HepG2 (cell line): Measurements from ENCODE around the gene PHACTR3. TPM values are rescaled to one million over a fixed set of nuclear protein-coding genes. Genes with fewer than 3 reads are reported as not detected.

Experiments used
- CERS6 ChIP-seq: sonication (generic); formaldehyde crosslinking; IDR thresholded peaks from 2 replicates; pipeline ENCODE4 v1.5.0; 2020; ENCODE audit warnings: missing genetic modification reagents
- CTCF ChIP-seq: sonication (generic); formaldehyde crosslinking; IDR thresholded peaks from 2 replicates; pipeline ENCODE4 v1.5.0; 2020; ENCODE audit warnings: mild to moderate bottlenecking, missing genetic modification reagents, moderate library complexity
- GABPB1 ChIP-seq: IDR thresholded peaks from 2 replicates; pipeline ENCODE4 v1.6.1; 2016; ENCODE audit warnings: mild to moderate bottlenecking, missing genetic modification reagents, moderate library complexity, missing compliant biosample characterization
- HNF4A ChIP-seq: sonication (generic); formaldehyde crosslinking; IDR thresholded peaks from 2 replicates; pipeline ENCODE4 v1.4.0; 2020; ENCODE audit warnings: missing genetic modification reagents
- HNRNPUL1 ChIP-seq: fragments of 200-400 bp; formaldehyde crosslinking; IDR thresholded peaks from 2 replicates; pipeline ENCODE4 v1.6.1; 2017; ENCODE audit warnings: low read depth, mild to moderate bottlenecking, low read length, moderate library complexity
- HOXA3 ChIP-seq: sonication (generic); formaldehyde crosslinking; IDR thresholded peaks from 2 replicates; pipeline ENCODE4 v1.5.0; 2020; ENCODE audit warnings: missing genetic modification reagents
- IRF2 ChIP-seq: IDR thresholded peaks from 2 replicates; pipeline ENCODE4 v1.6.1; 2018; ENCODE audit warnings: missing genetic modification reagents, missing compliant biosample characterization
- KDM6A ChIP-seq: IDR thresholded peaks from 2 replicates; pipeline ENCODE4 v1.6.1; 2016; ENCODE audit warnings: low read depth
- NCOR1 ChIP-seq: fragments of 200-600 bp; sonication (generic); IDR thresholded peaks from 2 replicates; pipeline ENCODE4 v1.7.0; 2017; ENCODE audit warnings: antibody characterized with exemption, low read length, borderline replicate concordance
- NFAT5 ChIP-seq: sonication (generic); formaldehyde crosslinking; IDR thresholded peaks from 2 replicates; pipeline ENCODE4 v1.4.0; 2020; ENCODE audit warnings: missing genetic modification reagents
- NFKB2 ChIP-seq: sonication (generic); formaldehyde crosslinking; IDR thresholded peaks from 2 replicates; pipeline ENCODE4 v1.4.0; 2020; ENCODE audit warnings: missing genetic modification reagents, borderline replicate concordance
- PITX1 ChIP-seq: sonication (generic); formaldehyde crosslinking; IDR thresholded peaks from 2 replicates; pipeline ENCODE4 v1.5.1; 2020; ENCODE audit warnings: mild to moderate bottlenecking, missing genetic modification reagents
- REL ChIP-seq: sonication (generic); formaldehyde crosslinking; conservative IDR thresholded peaks from 2 replicates; pipeline ENCODE4 v1.8.0; 2022; ENCODE audit warnings: mild to moderate bottlenecking, missing genetic modification reagents, moderate library complexity
- RXRB ChIP-seq: IDR thresholded peaks from 2 replicates; pipeline ENCODE4 v1.6.1; 2016; ENCODE audit warnings: borderline replicate concordance, missing genetic modification reagents, missing compliant biosample characterization
- SPEN ChIP-seq: sonication (generic); formaldehyde crosslinking; IDR thresholded peaks from 2 replicates; pipeline ENCODE4 v1.5.1; 2020; ENCODE audit warnings: low read depth, mild to moderate bottlenecking, missing genetic modification reagents
- XRCC5 ChIP-seq: fragments of 200-400 bp; formaldehyde crosslinking; optimal IDR thresholded peaks from 2 replicates; pipeline ENCODE3; 2017; ENCODE audit warnings: mild to moderate bottlenecking, low read length
- ZMYM2 ChIP-seq: sonication (generic); formaldehyde crosslinking; IDR thresholded peaks from 2 replicates; pipeline ENCODE4 v1.8.0; 2022; ENCODE audit warnings: mild to moderate bottlenecking, missing genetic modification reagents
- ZNF251 ChIP-seq: sonication (generic); formaldehyde crosslinking; IDR thresholded peaks from 2 replicates; pipeline ENCODE4 v1.9.0; 2021; ENCODE audit warnings: mild to moderate bottlenecking, missing genetic modification reagents
- ZNF331 ChIP-seq: sonication (generic); formaldehyde crosslinking; IDR thresholded peaks from 2 replicates; pipeline ENCODE4 v1.4.0; 2020; ENCODE audit warnings: missing genetic modification reagents
- ZNF605 ChIP-seq: sonication (generic); formaldehyde crosslinking; IDR thresholded peaks from 2 replicates; pipeline ENCODE4 v1.8.0; 2022; ENCODE audit warnings: mild to moderate bottlenecking, missing genetic modification reagents
- ZNF674 ChIP-seq: sonication (generic); formaldehyde crosslinking; IDR thresholded peaks from 2 replicates; pipeline ENCODE4 v1.5.0; 2020; ENCODE audit warnings: low read depth, mild to moderate bottlenecking, missing genetic modification reagents
- polyA plus RNA-seq, 8 experiments: library from polyadenylated mRNA; depleted of rRNA in 3 of 8; stranded (reverse) in 7 of 8; unstranded in 1 of 8; fragments of >200 nt; fragmentation: Illumina TruSeq in 4 of 8; extraction: Trizol in 4 of 8; gene quantifications; 2 replicates each; pipeline versions ENCODE4 v1.2.1 to v1.2.3, GENCODE V29; 2011 to 2016; ENCODE audit warnings: low read depth in 4 of 8, missing spikeins in 1 of 8, mixed read lengths in 1 of 8; ENCODE audit not compliant: insufficient read depth in 1 of 8
- total RNA-seq, 5 experiments: library from RNA; depleted of rRNA; stranded (reverse); fragments of >200 nt; fragmentation: Illumina TruSeq; extraction: Trizol; gene quantifications; 2 replicates each; pipeline ENCODE4 v1.2.3, GENCODE V29; 2016; ENCODE audit warnings: low read depth in 1 of 5

Gene PHACTR3
- total and polyA plus RNA-seq, 2 of the 13 experiments (the other 11 are each of a cell fraction or from before 2014, with no cell fraction given): not detected

GRCh38 chr20:59598625-59599310 lies 5.6 kb upstream of the PHACTR3 start (continued):
- TF ChIP-seq ZNF605 (CRISPR knock-in tag): peak; percentile 48; the same call in 1 of the 2 replicates
- TF ChIP-seq ZNF331 (CRISPR knock-in tag): 0 out of 2 replicates have a peak, but pooled peaks have one; percentile 46
- TF ChIP-seq SPEN (CRISPR knock-in tag): peak; percentile 30; the same call in 1 of the 2 replicates
- no peak for TF ChIP-seq ZNF251
- peak; percentile 47 for TF ChIP-seq XRCC5
- TF ChIP-seq PITX1: peak; percentile 39; the same call in 1 of the 2 replicates
- no peak for TF ChIP-seq NFAT5
- no peak for TF ChIP-seq KDM6A
- peak; percentile 40; the same call in 1 of the 2 replicates for TF ChIP-seq RXRB (CRISPR knock-in tag)
- no peak for TF ChIP-seq ZNF674 (CRISPR knock-in tag)
- TF ChIP-seq NCOR1: peak; percentile 62; the same call in 1 of the 2 replicates
- TF ChIP-seq GABPB1 (CRISPR knock-in tag): peak; percentile 49; the same call in 1 of the 2 replicates
- peak; percentile 29; the same call in 1 of the 2 replicates for TF ChIP-seq HOXA3 (CRISPR knock-in tag)
- 0 out of 2 replicates have a peak, but pooled peaks have one; percentile 22 for TF ChIP-seq ZMYM2
- peak; percentile 53; the same call in 1 of the 2 replicates for TF ChIP-seq NFKB2
- TF ChIP-seq HNF4A (CRISPR knock-in tag): peak; percentile 90
- TF ChIP-seq CERS6 (CRISPR knock-in tag): no peak
- TF ChIP-seq CTCF (CRISPR knock-in tag): peak; percentile 96
- TF ChIP-seq HNRNPUL1: no peak
- TF ChIP-seq IRF2 (CRISPR knock-in tag): peak; percentile 42; the same call in 1 of the 2 replicates
- no peak for TF ChIP-seq REL (CRISPR knock-in tag)
